Diencephalon (tissue), 1 donor: ENCODE results near the gene KRT31. TPM values are rescaled to one million over a fixed set of nuclear protein-coding genes. Genes with fewer than 3 reads are reported as not detected.

Source experiments
- total RNA-seq: library from RNA; depleted of rRNA; stranded (reverse); fragments of >200 nt; gene quantifications from one replicate; pipeline ENCODE4 v1.2.3, GENCODE V29; 2014

KRT31 gene
- 0.23 TPM for total RNA-seq

DNA sequence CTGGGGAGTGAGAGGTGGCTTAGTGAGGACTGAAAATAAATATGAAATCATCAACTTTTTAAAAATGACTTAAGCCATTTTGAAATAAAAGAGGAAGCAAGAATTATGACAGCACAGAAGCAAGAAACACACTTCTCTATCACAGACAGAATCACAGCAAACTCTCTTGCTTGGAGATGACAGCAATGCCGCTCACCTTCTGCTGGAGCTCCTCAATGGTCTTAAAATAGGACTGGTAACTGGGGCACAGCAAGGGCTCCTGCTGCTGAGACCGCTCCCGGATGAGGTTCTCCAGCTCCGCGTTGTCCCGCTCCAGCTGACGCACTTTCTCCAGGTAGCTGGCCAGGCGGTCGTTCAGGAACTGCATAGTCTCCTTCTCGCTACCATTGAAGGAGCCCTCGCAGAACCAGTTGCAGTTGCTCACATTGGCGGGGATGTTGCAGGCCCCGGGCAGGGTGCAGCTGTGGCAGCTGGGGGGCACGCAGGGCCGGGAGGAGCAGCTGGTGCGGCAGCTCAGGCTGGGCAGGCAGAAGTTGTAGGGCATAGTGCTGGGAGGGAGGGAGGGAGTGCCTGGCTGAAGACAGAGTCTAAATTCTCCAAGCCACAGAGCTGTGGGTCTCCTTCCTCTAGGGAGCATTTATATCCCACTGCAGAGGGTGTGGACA, at the start of gene KRT31:
Gene KRT31, minus strand, starts transcription at position 613 of the 665 bp plus-strand sequence. Its CDS starts 69 bp downstream, at position 544.

DNA sequence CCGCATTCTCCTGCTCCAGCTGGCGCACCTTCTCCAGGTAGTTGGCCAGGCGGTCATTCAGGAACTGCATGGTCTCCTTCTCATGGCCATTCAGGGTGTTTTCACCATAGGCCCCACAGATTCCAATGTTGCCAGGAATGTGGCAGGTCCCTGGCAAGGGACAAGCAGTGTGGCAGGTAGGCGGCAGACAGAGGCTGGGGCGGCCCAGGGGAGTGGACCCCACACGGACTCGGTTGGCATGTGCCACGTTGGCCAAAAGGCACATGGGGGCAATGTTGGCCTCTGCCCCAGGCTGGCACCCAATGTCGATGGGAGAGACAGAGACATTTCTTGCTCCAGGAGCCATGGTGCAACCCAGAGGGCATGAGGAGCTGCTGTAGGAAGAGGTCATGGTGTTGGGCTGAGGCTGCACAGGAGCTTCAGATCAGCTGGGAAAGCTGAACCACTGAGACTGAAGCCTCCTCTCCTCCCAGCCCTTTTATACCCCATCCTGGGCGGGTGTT, 43.2 kb upstream of the KRT31 start, which contains the start of gene KRT38:
Gene KRT38, minus strand, starts transcription at position 453 of the 503 bp plus-strand sequence. Its CDS starts 62 bp downstream, at position 391.

DNA sequence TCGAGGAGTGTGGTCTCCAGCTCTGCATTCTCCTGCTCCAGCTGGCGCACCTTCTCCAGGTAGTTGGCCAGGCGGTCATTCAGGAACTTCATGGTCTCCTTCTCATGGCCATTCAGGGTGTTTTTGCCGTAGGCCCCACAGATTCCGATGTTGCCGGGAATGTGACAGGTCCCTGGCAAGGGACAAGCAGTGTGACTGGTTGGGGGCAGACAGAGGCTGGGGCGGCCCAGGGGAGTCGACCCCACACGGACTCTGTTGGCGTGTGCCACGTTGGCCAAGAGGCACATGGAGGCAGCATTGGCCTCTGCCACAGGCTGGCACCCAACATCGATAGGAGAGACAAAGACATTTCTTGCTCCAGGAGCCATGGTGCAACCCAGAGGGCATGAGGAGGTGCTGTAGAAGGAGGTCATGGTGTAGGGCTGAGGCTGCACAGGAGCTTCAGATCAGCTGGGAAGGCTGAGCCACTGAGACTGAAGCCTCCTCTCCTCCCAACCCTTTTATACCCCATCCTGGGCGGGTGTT, 26.8 kb upstream of the KRT31 start, which contains the start of gene KRT37:
Gene KRT37, minus strand, starts transcription at position 475 of the 525 bp plus-strand sequence. Its CDS starts 62 bp downstream, at position 413.

DNA sequence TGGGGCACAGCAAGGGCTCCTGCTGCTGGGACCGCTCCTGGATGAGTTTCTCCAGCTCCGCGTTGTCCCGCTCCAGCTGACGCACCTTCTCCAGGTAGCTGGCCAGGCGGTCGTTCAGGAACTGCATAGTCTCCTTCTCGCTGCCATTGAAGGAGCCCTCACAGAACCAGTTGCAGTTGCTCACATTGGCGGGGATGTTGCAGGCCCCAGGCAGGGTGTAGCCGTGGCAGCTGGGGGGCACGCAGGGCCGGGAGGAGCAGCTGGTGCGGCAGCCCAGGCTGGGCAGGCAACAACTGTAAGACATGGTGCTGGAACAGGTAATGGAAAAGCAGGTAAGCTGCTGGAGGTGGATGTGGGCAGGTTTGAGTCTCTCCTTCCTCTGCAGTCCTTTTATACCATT, 15.5 kb downstream of the KRT31 start, which contains the start of gene KRT34:
Gene KRT34, minus strand, starts transcription at position 364 of the 400 bp plus-strand sequence. Its CDS starts 60 bp downstream, at position 304.

DNA sequence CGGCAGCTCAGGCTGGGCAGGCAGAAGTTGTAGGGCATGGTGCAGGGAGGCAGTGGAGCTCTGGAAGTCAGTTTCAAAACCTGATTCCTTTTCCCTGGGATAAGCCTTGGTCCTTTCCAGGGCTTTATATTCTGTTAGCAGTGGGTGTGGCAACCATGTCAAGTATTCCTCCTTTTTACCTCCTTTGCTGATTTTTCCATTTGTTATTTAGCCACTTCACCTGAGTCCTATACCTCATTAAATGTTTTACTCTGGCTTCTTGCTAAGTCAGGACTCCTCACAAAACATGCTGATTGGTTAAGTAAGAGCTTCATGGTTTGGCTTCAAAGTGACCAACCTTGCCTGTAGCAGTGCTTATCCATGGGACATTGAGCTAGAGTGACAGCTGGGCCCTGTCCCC, 27.7 kb downstream of the KRT31 start, which contains the start of gene KRT33B:
Gene KRT33B, minus strand, starts transcription at position 101 of the 400 bp plus-strand sequence. Its CDS starts 63 bp downstream, at position 38.

DNA sequence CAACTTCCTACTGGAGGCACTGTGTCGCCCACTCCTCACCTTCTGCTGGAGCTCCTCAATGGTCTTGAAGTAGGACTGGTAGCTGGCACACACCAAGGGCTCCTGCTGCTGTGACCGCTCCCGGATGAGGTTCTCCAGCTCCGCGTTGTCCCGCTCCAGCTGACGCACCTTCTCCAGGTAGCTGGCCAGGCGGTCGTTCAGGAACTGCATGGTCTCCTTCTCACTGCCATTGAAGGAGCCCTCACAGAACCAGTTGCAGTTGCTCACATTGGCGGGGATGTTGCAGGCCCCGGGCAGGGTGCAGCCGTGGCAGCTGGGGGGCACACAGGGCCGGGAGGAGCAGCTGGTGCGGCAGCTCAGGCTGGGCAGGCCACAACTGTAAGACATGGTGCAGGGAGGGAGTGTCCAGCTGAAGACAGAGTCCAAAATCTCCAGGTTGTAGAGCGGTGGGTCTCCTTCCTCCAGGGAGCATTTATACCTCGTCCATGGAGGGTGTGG, 47.0 kb downstream of the KRT31 start, which contains the start of gene KRT33A:
Gene KRT33A, minus strand, starts transcription at position 448 of the 498 bp plus-strand sequence. Its CDS starts 61 bp downstream, at position 387.

Other genes with a start within 250 kb of the KRT31 start
- gene KRTAP4-5, start 247.8 kb downstream of the KRT31 start, total RNA-seq: not detected
- not detected for gene KRTAP4-4, start 236.9 kb downstream of the KRT31 start, total RNA-seq
- gene KRTAP4-3, start 229.4 kb downstream of the KRT31 start, total RNA-seq: not detected
- not detected for gene KRTAP4-2, start 219.4 kb downstream of the KRT31 start, total RNA-seq
- not detected for gene KRTAP4-1, start 212.7 kb downstream of the KRT31 start, total RNA-seq
- gene KRTAP9-1, start 207.7 kb downstream of the KRT31 start, total RNA-seq: not detected
- not detected for gene KRTAP9-2, start 171.0 kb downstream of the KRT31 start, total RNA-seq
- gene KRTAP9-3, start 165.2 kb downstream of the KRT31 start, total RNA-seq: not detected
- gene KRTAP9-8, start 159.6 kb downstream of the KRT31 start, total RNA-seq: not detected
- gene KRTAP9-4, start 147.9 kb downstream of the KRT31 start, total RNA-seq: not detected
- not detected for gene KRTAP9-9, start 142.2 kb downstream of the KRT31 start, total RNA-seq
- gene KRTAP9-6, start 132.2 kb downstream of the KRT31 start, total RNA-seq: not detected
- not detected for gene KRTAP9-7, start 121.9 kb downstream of the KRT31 start, total RNA-seq
- not detected for gene KRTAP29-1, start 94.8 kb downstream of the KRT31 start, total RNA-seq
- not detected for gene KRTAP16-1, start 88.3 kb downstream of the KRT31 start, total RNA-seq
- gene KRTAP17-1, start 81.9 kb downstream of the KRT31 start, total RNA-seq: not detected
- gene KRT33A, start 46.8 kb downstream of the KRT31 start, total RNA-seq: not detected
- gene KRT33B, start 27.8 kb downstream of the KRT31 start, total RNA-seq: not detected
- not detected for gene KRT34, start 15.3 kb downstream of the KRT31 start, total RNA-seq
- not detected for gene KRT37, start 27.0 kb upstream of the KRT31 start, total RNA-seq
- gene KRT38, start 43.4 kb upstream of the KRT31 start, total RNA-seq: not detected
- gene KRT32, start 69.8 kb upstream of the KRT31 start, total RNA-seq: not detected
- gene KRT35, start 83.5 kb upstream of the KRT31 start, total RNA-seq: not detected
- not detected for gene KRT36, start 92.3 kb upstream of the KRT31 start, total RNA-seq
- not detected for gene KRT13, start 108.0 kb upstream of the KRT31 start, total RNA-seq
- gene KRT15, start 121.3 kb upstream of the KRT31 start, total RNA-seq: not detected
- 22.1 TPM for gene KRT19, start 130.7 kb upstream of the KRT31 start, total RNA-seq
- gene KRT9, start 174.5 kb upstream of the KRT31 start, total RNA-seq: not detected
- not detected for gene KRT14, start 189.3 kb upstream of the KRT31 start, total RNA-seq
- not detected for gene KRT16, start 215.2 kb upstream of the KRT31 start, total RNA-seq
- gene KRT17, start 227.0 kb upstream of the KRT31 start, total RNA-seq: not detected